HL-60/S4 (cell line): ENCODE results near the gene SNX10.

Experiments
- in situ Hi-C: fragments of 300-500 bp; cut with MboI; formaldehyde crosslinking; loops from 2 replicates; pipeline ENCODE4 v1.14.3; 2022; ENCODE audit warnings: low sequenced_read_pairs

SNX10 gene

DNA sequence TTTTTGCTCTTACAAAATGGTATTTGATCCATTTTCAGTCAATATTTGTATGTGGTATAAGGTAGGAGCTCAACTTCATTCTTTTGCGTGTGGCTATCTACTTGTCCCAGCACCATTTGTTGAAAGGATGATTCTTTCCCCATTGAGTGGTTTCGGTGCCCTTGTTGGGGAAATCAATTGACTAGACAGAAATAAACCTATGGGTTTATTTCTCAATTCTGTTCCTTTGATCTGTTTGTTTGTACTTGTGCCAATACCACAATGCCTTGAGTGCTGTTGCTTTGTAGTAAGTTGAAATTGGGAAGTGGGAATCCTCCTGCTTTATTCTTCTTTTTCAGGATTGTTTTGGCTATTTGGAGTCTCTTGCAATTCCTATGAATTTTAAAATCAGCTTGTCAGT, 41.0 kb downstream of the SNX10 start:
- in situ Hi-C loops, result no loop called here

GRCh38 chr7:26334166-26334859, 42.7 kb downstream of the SNX10 start:
- in situ Hi-C loops, result no loop called here

- in situ Hi-C loops, result no loop called here
Observed at GRCh38 chr7:26337232-26337865, 45.7 kb downstream of the SNX10 start.

DNA sequence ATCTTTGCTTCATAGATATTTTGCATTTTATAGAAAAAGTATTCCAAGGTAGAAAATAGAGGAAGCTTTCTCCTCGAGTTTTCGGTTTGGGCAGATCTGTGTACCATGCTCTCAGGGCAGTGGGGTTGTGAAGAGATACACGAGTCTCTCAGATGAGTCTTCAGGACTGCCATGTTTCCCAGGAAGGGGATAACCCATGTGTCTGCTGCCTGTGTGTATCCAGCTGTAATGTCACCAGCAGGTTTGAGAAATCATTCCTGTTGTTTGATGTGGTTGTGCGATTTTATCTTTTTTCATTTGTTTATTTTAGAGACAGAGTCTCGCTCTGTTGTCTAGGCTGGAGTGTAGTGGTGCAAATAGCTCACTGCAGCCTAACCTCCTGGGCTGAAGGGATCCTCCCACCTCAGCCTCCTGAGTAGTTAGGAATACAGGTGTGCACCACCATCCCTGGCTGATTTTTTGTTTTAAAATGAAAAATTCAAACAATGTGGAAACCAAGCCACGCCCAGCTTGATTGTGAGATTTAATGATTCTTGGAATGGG, 48.9 kb downstream of the SNX10 start:
- in situ Hi-C loops, result no loop called here

- in situ Hi-C loops, result no loop called here
Observed at GRCh38 chr7:26343320-26343832, 51.7 kb downstream of the SNX10 start.

DNA sequence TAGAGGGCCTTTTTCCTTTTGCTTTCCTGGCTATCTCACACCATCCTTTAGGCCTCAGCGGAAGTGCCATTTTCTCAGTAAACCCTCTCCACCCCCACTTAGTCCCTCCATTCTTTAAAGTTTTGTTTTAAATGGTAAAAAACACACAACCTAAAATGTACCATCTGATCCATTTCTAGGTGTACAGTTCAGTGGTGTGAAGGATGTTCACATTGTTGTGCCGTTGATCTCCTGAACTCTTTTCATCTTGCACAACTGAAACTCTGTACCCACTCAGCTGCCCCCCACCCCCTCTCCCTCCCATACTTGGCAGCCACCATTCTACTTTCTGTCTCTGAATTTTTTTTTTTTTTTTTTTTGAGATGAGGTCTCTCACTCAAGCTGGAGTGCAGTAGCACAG, 52.2 kb downstream of the SNX10 start:
- in situ Hi-C loops, result no loop called here

DNA sequence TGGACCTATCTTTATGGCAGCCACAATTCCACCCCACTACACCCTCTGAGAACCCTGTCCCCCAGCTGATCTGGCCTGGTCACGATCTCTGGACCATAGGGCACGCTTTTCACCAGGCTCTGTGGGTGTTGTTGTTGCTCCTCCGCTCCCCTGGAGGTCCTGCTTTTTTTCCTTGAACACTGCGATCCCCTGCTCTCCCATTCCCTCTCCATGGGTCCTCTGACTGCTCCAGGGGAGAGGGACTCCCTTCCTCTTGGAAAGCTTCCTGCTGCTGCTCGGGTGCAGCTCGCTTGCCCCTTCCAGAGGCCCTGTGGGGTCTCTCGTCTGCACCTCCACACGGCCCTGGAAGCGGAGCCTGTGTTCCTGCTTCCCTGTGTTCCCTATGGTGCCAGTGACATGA, 53.5 kb downstream of the SNX10 start:
- in situ Hi-C loops, result no loop called here

- in situ Hi-C loops, result no loop called here
Observed at GRCh38 chr7:26345837-26346236, 54.2 kb downstream of the SNX10 start.

- in situ Hi-C loops, result no loop called here
Observed at GRCh38 chr7:26346611-26347203, 55.0 kb downstream of the SNX10 start.

DNA sequence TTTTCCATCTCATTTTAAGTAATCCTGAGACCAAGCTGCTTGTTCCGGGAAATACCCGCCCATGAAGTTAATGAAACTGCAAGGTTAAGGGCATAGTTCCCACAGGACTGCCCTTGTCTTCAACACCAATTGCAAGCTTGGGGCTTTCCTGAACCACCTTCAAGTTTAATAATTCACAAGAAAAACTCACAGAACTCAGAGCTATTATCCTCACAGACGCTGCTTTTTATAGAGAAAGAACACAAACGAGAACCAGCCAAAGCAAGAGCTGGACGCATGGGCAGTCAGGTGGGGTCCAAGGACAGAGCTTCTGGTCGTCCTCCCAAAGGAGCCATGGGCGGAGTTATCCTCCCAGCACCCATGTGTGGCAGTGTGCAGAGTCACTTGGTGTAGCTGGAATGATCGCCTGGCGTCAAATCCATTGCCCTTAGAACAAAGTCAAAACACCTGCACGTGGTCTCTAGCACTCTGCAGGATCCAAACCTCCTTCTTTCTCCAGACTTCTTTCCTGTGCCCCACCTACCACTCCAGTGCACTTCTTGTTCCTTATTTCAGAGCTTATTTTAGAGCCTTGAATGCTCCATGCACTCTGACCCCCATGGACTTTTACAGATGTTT, 56.7 kb downstream of the SNX10 start:
- in situ Hi-C loops, result no loop called here

DNA sequence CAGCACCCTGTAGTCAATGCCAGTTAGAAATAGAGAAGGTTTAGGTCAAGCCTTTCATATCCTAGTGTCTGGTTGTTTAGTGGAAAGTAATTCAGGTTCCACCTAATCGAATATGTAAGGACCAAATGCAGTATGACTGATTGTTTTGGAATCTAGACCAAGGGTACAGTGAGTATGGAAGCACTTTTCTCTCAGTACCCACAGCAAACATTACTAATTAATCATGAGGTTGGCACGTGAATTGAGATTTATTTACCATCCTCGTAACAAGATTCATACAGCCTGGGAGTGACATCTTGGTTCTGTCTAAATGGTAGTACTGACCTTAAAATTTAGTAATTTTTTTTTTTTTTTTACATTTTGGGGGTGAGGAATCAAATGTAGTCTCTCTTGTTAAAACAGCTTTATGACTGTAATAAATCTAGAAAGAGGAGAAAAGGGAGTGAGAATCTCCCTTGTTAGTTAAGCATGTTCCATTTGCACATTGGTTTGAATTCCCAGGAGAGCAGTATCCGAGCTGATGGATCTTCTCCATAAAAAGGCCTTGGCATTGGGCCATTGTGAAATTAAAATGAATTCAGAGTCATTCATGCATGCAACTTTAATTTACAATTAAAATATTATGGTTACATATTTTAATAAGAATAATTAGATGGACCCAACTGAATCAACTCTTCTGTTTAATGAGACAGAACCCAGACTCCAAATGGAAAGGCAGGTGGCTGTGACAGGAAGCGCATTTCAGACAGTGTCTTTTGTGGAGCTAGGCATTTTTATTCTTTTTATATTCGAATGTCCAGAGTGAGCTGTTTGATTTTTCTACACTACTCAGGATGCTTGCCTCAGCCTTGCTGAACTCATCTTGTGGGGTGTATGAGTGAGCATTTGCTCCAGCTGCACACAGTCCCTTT, 57.6 kb downstream of the SNX10 start:
- in situ Hi-C loops, result no loop called here

GRCh38 chr7:26351171-26351570, 59.5 kb downstream of the SNX10 start:
- in situ Hi-C loops, result loop anchor here (25.0 kb wide), 1 partner anchor 811 kb away; the partner anchor contains the start of genes HOXA10, HOXA3, HOXA7 and HOXA9

DNA sequence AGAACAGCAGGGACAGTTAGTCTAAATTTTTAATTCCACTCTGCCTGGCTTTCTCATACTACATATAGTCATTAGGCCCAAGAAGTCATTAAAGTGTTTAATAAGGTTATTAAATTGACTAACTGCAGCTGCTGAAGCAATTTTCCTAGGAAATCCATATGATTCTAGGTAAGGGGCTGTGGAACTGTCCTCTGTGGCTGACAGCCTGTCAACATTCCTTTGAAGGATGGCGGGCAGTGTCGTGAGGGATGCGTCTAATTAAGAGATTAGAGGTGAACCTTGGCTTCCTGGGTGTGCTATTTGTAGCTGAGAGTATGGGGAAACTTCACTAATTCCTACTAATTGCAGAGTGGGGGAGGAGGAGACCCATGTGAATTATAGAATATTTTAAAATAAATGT, 64.6 kb downstream of the SNX10 start:
- in situ Hi-C loops, result loop anchor here (25.0 kb wide), 1 partner anchor 806 kb away; the partner anchor contains the start of genes HOXA10, HOXA3, HOXA7 and HOXA9

- in situ Hi-C loops, result loop anchor here (25.0 kb wide), 1 partner anchor 805 kb away; the partner anchor contains the start of genes HOXA10, HOXA3, HOXA7 and HOXA9
Observed at GRCh38 chr7:26356929-26357798, 65.5 kb downstream of the SNX10 start.

DNA sequence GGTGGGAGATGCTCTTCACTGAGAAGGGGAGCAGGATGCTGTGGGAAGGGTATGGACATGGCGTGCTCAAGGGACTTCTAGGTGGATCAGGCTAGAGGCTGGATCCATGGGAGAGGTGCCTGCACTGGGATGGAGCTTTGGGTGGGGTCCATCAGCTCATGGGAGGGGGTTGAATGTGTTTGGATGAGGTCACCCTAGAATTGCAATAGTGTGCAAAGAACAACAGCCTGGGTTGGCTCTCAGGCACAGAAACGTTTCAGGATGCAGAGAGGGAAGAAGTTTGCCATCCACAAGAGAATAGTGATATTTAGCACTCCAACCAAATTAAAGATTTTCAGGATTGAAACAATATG, 66.1 kb downstream of the SNX10 start:
- in situ Hi-C loops, result loop anchor here (25.0 kb wide), 1 partner anchor 805 kb away; the partner anchor contains the start of genes HOXA10, HOXA3, HOXA7 and HOXA9

GRCh38 chr7:26360650-26361049, 69.0 kb downstream of the SNX10 start:
- in situ Hi-C loops, result loop anchor here (10.0 to 25.0 kb wide), 5 partner anchors 76 to 802 kb away; partner anchors contain the start of genes HOXA10, HOXA3, HOXA7 and HOXA9

DNA sequence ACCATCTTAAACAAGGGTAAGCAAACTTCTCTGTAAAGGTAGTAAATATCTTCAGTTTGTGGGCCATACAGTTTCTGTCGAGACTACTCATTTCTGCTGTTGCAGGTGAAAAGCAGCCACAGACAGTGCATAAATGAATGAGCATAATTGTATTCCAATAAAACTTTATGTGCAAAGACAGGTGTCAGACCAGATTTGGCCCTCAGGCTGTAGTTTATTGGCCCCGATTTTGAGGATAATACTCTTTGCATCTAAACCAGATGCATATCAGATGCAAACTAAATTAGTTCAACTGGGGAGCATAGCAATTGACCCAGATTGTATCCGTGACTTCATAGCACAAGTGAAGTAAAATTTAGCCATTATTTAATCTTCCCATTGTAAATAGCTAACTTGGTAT, 70.0 kb downstream of the SNX10 start:
- in situ Hi-C loops, result loop anchor here (10.0 to 25.0 kb wide), 5 partner anchors 77 to 801 kb away; partner anchors contain the start of genes HOXA10, HOXA3, HOXA7 and HOXA9

GRCh38 chr7:26363465-26363864, 71.8 kb downstream of the SNX10 start:
- in situ Hi-C loops, result loop anchor here (10.0 to 25.0 kb wide), 5 partner anchors 79 to 799 kb away; partner anchors contain the start of genes HOXA10, HOXA3, HOXA7 and HOXA9
